Measurements from ENCODE around the gene ABCB1.

The ABCB1 gene

DNA sequence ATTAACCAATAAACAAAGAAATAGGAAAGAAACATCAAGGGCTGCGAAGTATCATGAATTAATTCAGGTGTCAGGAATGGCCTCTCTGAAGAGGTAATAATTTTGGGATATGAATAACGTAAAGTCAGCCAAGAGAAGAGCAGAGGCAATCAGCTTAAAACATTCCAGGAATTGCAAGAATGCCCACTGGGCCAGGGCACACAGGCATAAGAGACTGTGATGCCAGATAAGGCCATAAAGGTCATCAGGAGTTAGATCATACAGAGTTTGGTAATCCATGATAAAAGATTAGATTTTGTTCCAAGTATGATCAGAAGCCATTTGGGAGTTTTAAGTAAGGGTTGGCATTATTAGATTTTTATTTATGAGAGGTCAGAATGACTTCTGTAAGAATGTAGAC, 72.0 kb downstream of the ABCB1 start:
- Histone ChIP-seq H3K9me3 (ENCODE audit: control extremely low read depth in 1 of 5, control insufficient read depth in 4 of 5, insufficient read depth in 2 of 5, low read depth in 1 of 5, low read length in 4 of 5) (peaks cover 0 to 4% (median 2%) of the 10 kb centered on the region in 5 experiments), H3K4me3 (ENCODE audit: control insufficient read depth in 1 of 7, extremely low read depth in 1 of 7, insufficient read depth in 4 of 7, low read depth in 2 of 7, low read length in 6 of 7) (no peak overlapping the region), H3K27ac (ENCODE audit: insufficient read depth in 1 of 2, low read depth in 1 of 2, low read length in 2 of 2, poor library complexity in 1 of 2, severe bottlenecking in 2 of 2) (no peak overlapping the region), H3K27me3 (replicated peaks in 2 of 5; ENCODE audit: control insufficient read depth in 4 of 5, insufficient read depth in 5 of 5, low read length in 4 of 5) (no peaks in the 10 kb centered on the region), H3K4me1 (ENCODE audit: control extremely low read depth in 1 of 4, control insufficient read depth in 4 of 4, insufficient read depth in 4 of 4, low read length in 3 of 4) (no peaks in the 10 kb centered on the region), H3K36me3 (ENCODE audit: control insufficient read depth in 4 of 4, insufficient read depth in 4 of 4, low read length in 3 of 4) (peaks cover 0 to 57% (median 6%) of the 10 kb centered on the region in 4 experiments)
- no peak for DNase-seq
- ChIA-PET POLR2A (no interaction called here), CTCF (no interaction called here)
- 100% methylated on average over 1 of the region's 2 CpGs for WGBS (ENCODE audit: insufficient coverage)

DNA sequence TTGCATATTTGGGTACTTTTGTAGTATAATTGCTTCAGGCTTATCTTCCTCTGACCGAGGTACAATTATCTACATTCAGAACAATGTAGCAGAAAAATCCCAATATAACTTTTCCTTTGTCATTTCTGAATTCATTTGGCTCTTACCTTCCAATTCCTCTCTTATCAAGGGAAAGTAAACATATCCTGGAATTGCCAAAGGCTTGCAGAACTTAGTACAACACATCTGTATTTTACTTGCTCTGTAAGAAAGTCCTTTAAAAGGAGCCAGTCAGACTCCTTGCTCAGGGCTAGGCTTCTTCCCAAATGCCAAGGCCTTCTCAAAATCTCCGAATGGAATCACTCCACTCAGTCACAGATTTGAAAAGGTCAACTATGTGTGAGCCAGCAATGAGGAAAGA, 81.9 kb downstream of the ABCB1 start:
- ChIA-PET POLR2A (no interaction called here), CTCF (no interaction called here)
- no peak overlapping the region for H3K4me3 ChIP-seq (ENCODE audit: control insufficient read depth in 1 of 7, extremely low read depth in 1 of 7, insufficient read depth in 4 of 7, low read depth in 2 of 7, low read length in 6 of 7)
- no peak overlapping the region for H3K27ac ChIP-seq (ENCODE audit: insufficient read depth in 1 of 2, low read depth in 1 of 2, low read length in 2 of 2, poor library complexity in 1 of 2, severe bottlenecking in 2 of 2)
- no peaks in the 10 kb centered on the region for H3K4me1 ChIP-seq (ENCODE audit: control extremely low read depth in 1 of 4, control insufficient read depth in 4 of 4, insufficient read depth in 4 of 4, low read length in 3 of 4)
- H3K36me3 ChIP-seq (ENCODE audit: control insufficient read depth in 4 of 4, insufficient read depth in 4 of 4, low read length in 3 of 4) = peaks cover 0 to 52% (median 12%) of the 10 kb centered on the region in 4 experiments
- H3K27me3 ChIP-seq (replicated peaks in 2 of 5; ENCODE audit: control insufficient read depth in 4 of 5, insufficient read depth in 5 of 5, low read length in 4 of 5) = no peaks in the 10 kb centered on the region
- DNase-seq = no peak
- H3K9me3 ChIP-seq (ENCODE audit: control extremely low read depth in 1 of 5, control insufficient read depth in 4 of 5, insufficient read depth in 2 of 5, low read depth in 1 of 5, low read length in 4 of 5) = no peaks in the 10 kb centered on the region
- 100% methylated on average over 2 of the region's 2 CpGs for WGBS (ENCODE audit: insufficient coverage)

GRCh38 chr7:87517891-87518290, 82.8 kb downstream of the ABCB1 start:
- Histone ChIP-seq H3K27me3 (replicated peaks in 2 of 5; ENCODE audit: control insufficient read depth in 4 of 5, insufficient read depth in 5 of 5, low read length in 4 of 5) (no peaks in the 10 kb centered on the region), H3K27ac (ENCODE audit: insufficient read depth in 1 of 2, low read depth in 1 of 2, low read length in 2 of 2, poor library complexity in 1 of 2, severe bottlenecking in 2 of 2) (no peak overlapping the region), H3K4me3 (ENCODE audit: control insufficient read depth in 1 of 7, extremely low read depth in 1 of 7, insufficient read depth in 4 of 7, low read depth in 2 of 7, low read length in 6 of 7) (no peak overlapping the region), H3K9me3 (ENCODE audit: control extremely low read depth in 1 of 5, control insufficient read depth in 4 of 5, insufficient read depth in 2 of 5, low read depth in 1 of 5, low read length in 4 of 5) (no peaks in the 10 kb centered on the region), H3K36me3 (ENCODE audit: control insufficient read depth in 4 of 4, insufficient read depth in 4 of 4, low read length in 3 of 4) (peaks cover 0 to 59% (median 12%) of the 10 kb centered on the region in 4 experiments), H3K4me1 (ENCODE audit: control extremely low read depth in 1 of 4, control insufficient read depth in 4 of 4, insufficient read depth in 4 of 4, low read length in 3 of 4) (no peaks in the 10 kb centered on the region)
- no peak for DNase-seq
- POLR2A ChIA-PET = no interaction called here
- CTCF ChIA-PET = no interaction called here
- 100% methylated on average over 3 of the region's 3 CpGs for WGBS (ENCODE audit: insufficient coverage)

- no peaks in the 10 kb centered on the region for H3K9me3 ChIP-seq (ENCODE audit: control extremely low read depth in 1 of 5, control insufficient read depth in 4 of 5, insufficient read depth in 2 of 5, low read depth in 1 of 5, low read length in 4 of 5)
- POLR2A ChIA-PET = no interaction called here
- WGBS (ENCODE audit: insufficient coverage) = 100% methylated on average over 2 of the region's 3 CpGs
- H3K4me1 ChIP-seq (ENCODE audit: control extremely low read depth in 1 of 4, control insufficient read depth in 4 of 4, insufficient read depth in 4 of 4, low read length in 3 of 4) = no peaks in the 10 kb centered on the region
- H3K27ac ChIP-seq (ENCODE audit: insufficient read depth in 1 of 2, low read depth in 1 of 2, low read length in 2 of 2, poor library complexity in 1 of 2, severe bottlenecking in 2 of 2) = no peak overlapping the region
- peaks cover 0 to 65% (median 13%) of the 10 kb centered on the region in 4 experiments for H3K36me3 ChIP-seq (ENCODE audit: control insufficient read depth in 4 of 4, insufficient read depth in 4 of 4, low read length in 3 of 4)
- no peak overlapping the region for H3K4me3 ChIP-seq (ENCODE audit: control insufficient read depth in 1 of 7, extremely low read depth in 1 of 7, insufficient read depth in 4 of 7, low read depth in 2 of 7, low read length in 6 of 7)
- DNase-seq = no peak
- H3K27me3 ChIP-seq (replicated peaks in 2 of 5; ENCODE audit: control insufficient read depth in 4 of 5, insufficient read depth in 5 of 5, low read length in 4 of 5) = no peaks in the 10 kb centered on the region
- CTCF ChIA-PET = interaction anchor here (0.6 kb wide), 1 partner anchor 12 kb away, joined by 3 read pairs; no protein-coding TSS in a partner anchor
Measured at GRCh38 chr7:87517136-87517815, 83.4 kb downstream of the ABCB1 start.

GRCh38 chr7:87513735-87514335, 86.8 kb downstream of the ABCB1 start:
- CTCF ChIA-PET = no interaction called here
- POLR2A ChIA-PET = no interaction called here
- Histone ChIP-seq H3K27me3 (replicated peaks in 2 of 5; ENCODE audit: control insufficient read depth in 4 of 5, insufficient read depth in 5 of 5, low read length in 4 of 5) (no peaks in the 10 kb centered on the region), H3K9me3 (ENCODE audit: control extremely low read depth in 1 of 5, control insufficient read depth in 4 of 5, insufficient read depth in 2 of 5, low read depth in 1 of 5, low read length in 4 of 5) (no peaks in the 10 kb centered on the region), H3K27ac (ENCODE audit: insufficient read depth in 1 of 2, low read depth in 1 of 2, low read length in 2 of 2, poor library complexity in 1 of 2, severe bottlenecking in 2 of 2) (no peak overlapping the region), H3K36me3 (ENCODE audit: control insufficient read depth in 4 of 4, insufficient read depth in 4 of 4, low read length in 3 of 4) (peaks cover 0 to 69% (median 10%) of the 10 kb centered on the region in 4 experiments), H3K4me3 (ENCODE audit: control insufficient read depth in 1 of 7, extremely low read depth in 1 of 7, insufficient read depth in 4 of 7, low read depth in 2 of 7, low read length in 6 of 7) (no peak overlapping the region), H3K4me1 (ENCODE audit: control extremely low read depth in 1 of 4, control insufficient read depth in 4 of 4, insufficient read depth in 4 of 4, low read length in 3 of 4) (no peaks in the 10 kb centered on the region)
- 100% methylated on average over 3 of the region's 5 CpGs for WGBS (ENCODE audit: insufficient coverage)
- DNase-seq = no peak

- no peaks in the 10 kb centered on the region for H3K9me3 ChIP-seq (ENCODE audit: control extremely low read depth in 1 of 5, control insufficient read depth in 4 of 5, insufficient read depth in 2 of 5, low read depth in 1 of 5, low read length in 4 of 5)
- peaks cover 0 to 71% (median 15%) of the 10 kb centered on the region in 4 experiments for H3K36me3 ChIP-seq (ENCODE audit: control insufficient read depth in 4 of 4, insufficient read depth in 4 of 4, low read length in 3 of 4)
- no peak overlapping the region for H3K27ac ChIP-seq (ENCODE audit: insufficient read depth in 1 of 2, low read depth in 1 of 2, low read length in 2 of 2, poor library complexity in 1 of 2, severe bottlenecking in 2 of 2)
- no peak for DNase-seq
- CTCF ChIA-PET = no interaction called here
- WGBS (ENCODE audit: insufficient coverage) = 100% methylated on average over 4 of the region's 4 CpGs
- H3K27me3 ChIP-seq (replicated peaks in 2 of 5; ENCODE audit: control insufficient read depth in 4 of 5, insufficient read depth in 5 of 5, low read length in 4 of 5) = no peaks in the 10 kb centered on the region
- no peaks in the 10 kb centered on the region for H3K4me1 ChIP-seq (ENCODE audit: control extremely low read depth in 1 of 4, control insufficient read depth in 4 of 4, insufficient read depth in 4 of 4, low read length in 3 of 4)
- no peak overlapping the region for H3K4me3 ChIP-seq (ENCODE audit: control insufficient read depth in 1 of 7, extremely low read depth in 1 of 7, insufficient read depth in 4 of 7, low read depth in 2 of 7, low read length in 6 of 7)
- POLR2A ChIA-PET = no interaction called here
Measured at GRCh38 chr7:87512906-87513305, 87.8 kb downstream of the ABCB1 start.

DNA sequence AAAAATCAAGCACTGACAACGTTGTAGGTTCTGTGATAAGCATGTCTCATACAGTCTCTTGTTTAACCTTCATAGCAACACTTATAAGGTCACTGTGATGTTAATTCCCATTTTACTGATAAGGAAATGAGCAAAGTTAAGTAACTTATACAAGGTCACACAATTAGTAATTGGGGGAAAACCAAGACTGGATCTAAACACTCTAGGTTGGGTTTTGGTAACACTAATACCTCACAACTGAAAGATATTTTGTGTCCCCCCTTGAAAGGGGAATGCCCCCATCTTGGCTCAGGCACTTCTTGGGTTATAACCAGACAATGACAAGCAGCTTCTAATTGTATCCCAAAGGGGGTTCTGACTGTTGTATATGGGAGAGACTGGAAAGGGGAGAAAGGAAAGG, 89.2 kb downstream of the ABCB1 start:
- Histone ChIP-seq H3K36me3 (ENCODE audit: control insufficient read depth in 4 of 4, insufficient read depth in 4 of 4, low read length in 3 of 4) (peaks cover 0 to 76% (median 15%) of the 10 kb centered on the region in 4 experiments), H3K27me3 (replicated peaks in 2 of 5; ENCODE audit: control insufficient read depth in 4 of 5, insufficient read depth in 5 of 5, low read length in 4 of 5) (no peaks in the 10 kb centered on the region), H3K9me3 (ENCODE audit: control extremely low read depth in 1 of 5, control insufficient read depth in 4 of 5, insufficient read depth in 2 of 5, low read depth in 1 of 5, low read length in 4 of 5) (no peaks in the 10 kb centered on the region), H3K4me3 (ENCODE audit: control insufficient read depth in 1 of 7, extremely low read depth in 1 of 7, insufficient read depth in 4 of 7, low read depth in 2 of 7, low read length in 6 of 7) (no peak overlapping the region), H3K4me1 (ENCODE audit: control extremely low read depth in 1 of 4, control insufficient read depth in 4 of 4, insufficient read depth in 4 of 4, low read length in 3 of 4) (no peaks in the 10 kb centered on the region), H3K27ac (ENCODE audit: insufficient read depth in 1 of 2, low read depth in 1 of 2, low read length in 2 of 2, poor library complexity in 1 of 2, severe bottlenecking in 2 of 2) (no peak overlapping the region)
- CTCF ChIA-PET = no interaction called here
- DNase-seq = no peak
- POLR2A ChIA-PET = no interaction called here
- WGBS (ENCODE audit: insufficient coverage) = no CpG with 5 or more reads among the region's 1 CpG
